ENCODE data around the gene SPNS2. TPM values are rescaled to one million over a fixed set of nuclear protein-coding genes. Genes with fewer than 3 reads are reported as not detected.
A peak's percentile ranks its signal among the peaks of the same experiment; 100 is the strongest.

SPNS2 gene
- total RNA-seq, 1 experiment from 2014 or later: 0.33 TPM

DNA sequence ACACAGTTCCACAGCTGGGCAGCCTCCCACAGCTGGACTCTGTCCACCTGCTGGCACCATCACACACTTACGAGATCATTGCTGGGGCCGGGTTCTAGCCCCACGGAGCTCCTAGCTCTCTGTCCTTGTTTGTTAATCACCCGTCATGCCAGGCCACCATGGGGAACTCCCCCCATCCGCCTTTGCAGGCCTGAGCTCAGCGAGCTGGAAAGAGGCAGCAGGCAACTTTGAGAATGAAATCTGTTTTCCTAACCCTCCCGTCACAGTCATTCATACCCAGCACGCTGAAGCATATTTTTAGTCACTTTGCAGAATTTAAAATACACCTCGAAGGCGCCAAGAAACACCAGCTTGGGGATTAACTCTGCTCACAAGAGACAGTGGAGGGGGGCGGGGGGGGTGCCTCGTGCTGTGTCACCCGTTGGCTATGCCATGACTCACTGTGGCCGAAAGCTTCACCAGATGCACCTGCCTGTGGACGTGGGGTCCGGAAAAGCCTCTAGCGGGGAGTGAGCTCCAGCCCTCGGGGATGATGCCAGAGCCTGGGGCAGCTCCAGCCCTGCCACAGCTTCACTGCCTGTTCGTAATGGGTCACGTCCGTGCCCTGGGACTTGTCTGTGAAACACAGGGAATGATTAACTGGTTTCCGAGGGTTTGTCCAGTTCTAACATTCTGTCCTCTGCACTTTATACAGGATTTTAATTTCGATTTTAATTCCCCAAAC lies 1.4 kb upstream of the SPNS2 start:
- H3K79me2 ChIP-seq (ENCODE audit: insufficient read depth, low read length): no peaks in the 10 kb centered on the region
- H2BK20ac ChIP-seq (ENCODE audit: low read depth, low read length, poor library complexity, severe bottlenecking): no peak overlapping the region
- peaks cover 11% of the 10 kb centered on the region for H3K23me2 ChIP-seq (ENCODE audit: insufficient read length, low read depth, low read length, poor library complexity, severe bottlenecking)
- no peaks in the 10 kb centered on the region for H3K36me3 Mint-ChIP-seq (ENCODE audit: insufficient read depth in 1 of 3, low read depth in 3 of 3)
- no peaks in the 10 kb centered on the region for H3K79me1 ChIP-seq (ENCODE audit: insufficient read depth, low read depth, low read length, poor library complexity, severe bottlenecking)
- TF ChIP-seq, protein P1, sequence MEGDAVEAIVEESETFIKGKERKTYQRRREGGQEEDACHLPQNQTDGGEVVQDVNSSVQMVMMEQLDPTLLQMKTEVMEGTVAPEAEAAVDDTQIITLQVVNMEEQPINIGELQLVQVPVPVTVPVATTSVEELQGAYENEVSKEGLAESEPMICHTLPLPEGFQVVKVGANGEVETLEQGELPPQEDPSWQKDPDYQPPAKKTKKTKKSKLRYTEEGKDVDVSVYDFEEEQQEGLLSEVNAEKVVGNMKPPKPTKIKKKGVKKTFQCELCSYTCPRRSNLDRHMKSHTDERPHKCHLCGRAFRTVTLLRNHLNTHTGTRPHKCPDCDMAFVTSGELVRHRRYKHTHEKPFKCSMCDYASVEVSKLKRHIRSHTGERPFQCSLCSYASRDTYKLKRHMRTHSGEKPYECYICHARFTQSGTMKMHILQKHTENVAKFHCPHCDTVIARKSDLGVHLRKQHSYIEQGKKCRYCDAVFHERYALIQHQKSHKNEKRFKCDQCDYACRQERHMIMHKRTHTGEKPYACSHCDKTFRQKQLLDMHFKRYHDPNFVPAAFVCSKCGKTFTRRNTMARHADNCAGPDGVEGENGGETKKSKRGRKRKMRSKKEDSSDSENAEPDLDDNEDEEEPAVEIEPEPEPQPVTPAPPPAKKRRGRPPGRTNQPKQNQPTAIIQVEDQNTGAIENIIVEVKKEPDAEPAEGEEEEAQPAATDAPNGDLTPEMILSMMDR (conservative IDR thresholded peaks at IDR 0.05): no peak
- H3K9me3 Mint-ChIP-seq: no peaks in the 10 kb centered on the region; a peak in 2 of 5 replicates
- no peak overlapping the region for H3K14ac ChIP-seq (ENCODE audit: insufficient read depth, low read length)
- no peak overlapping the region for H2AK5ac ChIP-seq (ENCODE audit: insufficient read length, low read length)
- no peak overlapping the region for H3K23ac ChIP-seq (ENCODE audit: insufficient read length, low read depth, low read length)
- H3K4me1 ChIP-seq (ENCODE audit: insufficient read depth, low read length): no peaks in the 10 kb centered on the region
- no peak overlapping the region for H4K5ac ChIP-seq (ENCODE audit: insufficient read length, low read depth, low read length)
- no peak for DNase-seq
- no peak overlapping the region for H2BK15ac ChIP-seq (ENCODE audit: low read depth, low read length)
- H3K4me1 Mint-ChIP-seq: peaks cover 20 to 26% of the 10 kb centered on the region in 2 experiments
- H3K27me3 ChIP-seq (ENCODE audit: insufficient read depth, low read length): peaks cover 22% of the 10 kb centered on the region
- no peak overlapping the region for H3K27ac Mint-ChIP-seq
- H3K27ac ChIP-seq (ENCODE audit: insufficient read length, low read depth, low read length): no peak overlapping the region
- peaks cover 3% of the 10 kb centered on the region for H4K20me1 ChIP-seq (ENCODE audit: control insufficient read depth, insufficient read depth, insufficient read length)
- no peak overlapping the region for H3T11ph ChIP-seq (ENCODE audit: low read length)
- no peak overlapping the region for H2BK5ac ChIP-seq (ENCODE audit: insufficient read length, low read length)
- H3K56ac ChIP-seq (ENCODE audit: insufficient read length, low read depth, low read length): no peak overlapping the region
- no peak overlapping the region for H3K4ac ChIP-seq (ENCODE audit: low read depth, low read length)
- no peak overlapping the region for H2BK120ac ChIP-seq (ENCODE audit: low read depth, low read length, poor library complexity, severe bottlenecking)
- H3K4me2 ChIP-seq (ENCODE audit: insufficient read depth, insufficient read length, low read length): no peak overlapping the region
- peaks cover 68% of the 10 kb centered on the region for H3K27me3 Mint-ChIP-seq (ENCODE audit: low read depth)
- no peak overlapping the region for H2AFZ ChIP-seq (ENCODE audit: low read length)
- H3K9ac ChIP-seq (ENCODE audit: extremely low read depth, insufficient read length, low read length): no peak overlapping the region
- no peak overlapping the region for H4K91ac ChIP-seq (ENCODE audit: insufficient read length, low read depth, low read length)
- H2BK12ac ChIP-seq (ENCODE audit: insufficient read length, low read depth, low read length): no peak overlapping the region
- no peak overlapping the region for H3K18ac ChIP-seq (ENCODE audit: insufficient read length, low read depth, low read length)
- no peaks in the 10 kb centered on the region for H3K9me3 ChIP-seq (ENCODE audit: control insufficient read depth, low read depth, low read length)
- no CpG with 5 or more reads among the region's 23 CpGs for WGBS (ENCODE audit: extremely low coverage, insufficient read length, low lambda C conversion rate)
- peak overlapping the region in 1 of 2 experiments; percentile 43; a peak in 2 of 5 replicates for H3K4me3 Mint-ChIP-seq
- H4K8ac ChIP-seq (replicated peaks; ENCODE audit: insufficient read length, low read depth, low read length): no peak overlapping the region
